ENCODE data around the gene ARHGAP24. TPM values are rescaled to one million over a fixed set of nuclear protein-coding genes. Genes with fewer than 3 reads are reported as not detected.
"Not testable (repeated sequence)": the region's sequence is repeated elsewhere in the genome, so short reads cannot be mapped to it uniquely, and the experiment has no call there.

Gene ARHGAP24
- total RNA-seq, 1 experiment from 2014 or later = 2.1 TPM

DNA sequence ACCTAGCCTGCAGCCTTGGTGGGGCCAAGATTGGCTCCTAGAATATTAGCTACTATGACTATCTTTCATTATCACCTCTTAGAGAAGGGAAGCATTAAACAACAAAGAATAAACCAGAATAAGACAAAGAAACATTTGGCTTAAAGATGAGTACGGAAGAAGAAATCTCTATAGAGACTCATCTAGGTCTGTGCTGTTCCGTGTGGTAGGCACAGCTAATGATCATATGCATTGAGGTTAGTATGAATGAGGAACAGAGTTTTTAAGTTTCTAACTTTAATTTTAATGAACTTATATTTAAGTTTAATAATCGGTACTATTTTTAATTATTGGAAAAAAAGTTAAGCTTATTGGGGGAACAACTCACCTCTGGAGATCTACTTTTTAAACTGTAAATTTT lies 24.6 kb downstream of the ARHGAP24 start:
- DNase-seq (ENCODE audit: low spot score) (no peak), ATAC-seq (no peak)
- no peaks in the 10 kb centered on the region for H3K4me1 Mint-ChIP-seq
- no peak overlapping the region for H3K27ac Mint-ChIP-seq
- no peak overlapping the region for H3K4me3 Mint-ChIP-seq
- ChIA-PET CTCF (no interaction called here), POLR2A (no interaction called here)
- H3K36me3 Mint-ChIP-seq = 0 out of 2 replicates have a peak, but pooled peaks cover 2% of the 10 kb centered on the region
- TF ChIP-seq, protein P1, sequence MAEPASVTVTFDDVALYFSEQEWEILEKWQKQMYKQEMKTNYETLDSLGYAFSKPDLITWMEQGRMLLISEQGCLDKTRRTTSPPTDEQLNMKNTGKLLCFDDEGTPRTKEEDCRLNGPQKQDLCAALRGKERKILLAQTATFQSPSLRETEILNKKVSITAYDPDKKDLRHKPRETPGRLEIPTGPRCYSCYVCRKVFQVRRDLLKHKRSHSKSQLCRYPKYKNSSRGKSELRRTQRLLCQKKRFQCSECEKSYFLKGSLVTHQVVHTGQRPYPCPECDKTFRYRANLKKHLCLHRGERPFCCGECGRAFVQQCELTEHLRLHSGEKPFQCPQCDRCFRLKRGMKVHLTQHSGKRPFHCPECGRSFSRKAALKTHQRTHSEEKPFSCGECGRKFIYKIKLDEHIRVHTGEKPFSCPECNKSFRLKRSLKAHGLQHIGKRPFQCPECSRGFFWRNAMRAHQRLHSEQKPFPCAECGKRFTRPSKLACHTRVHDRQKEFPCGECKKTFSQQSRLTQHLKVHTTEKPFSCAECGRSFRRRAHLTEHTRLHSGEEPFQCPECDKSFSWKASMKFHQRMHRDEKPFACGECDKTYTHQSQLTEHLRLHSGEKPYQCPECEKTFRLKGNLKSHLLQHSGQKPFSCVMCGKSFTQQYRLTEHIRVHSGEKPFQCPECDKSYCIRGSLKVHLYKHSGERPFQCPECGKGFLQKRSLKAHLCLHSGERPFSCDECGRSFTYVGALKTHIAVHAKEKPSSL (CRISPR knock-in tag; conservative IDR thresholded peaks at IDR 0.05) = no peak
- peaks cover 8% of the 10 kb centered on the region for H3K9me3 Mint-ChIP-seq
- H3K27me3 Mint-ChIP-seq (ENCODE audit: low read depth) = no peaks in the 10 kb centered on the region; the same call in 1 of the 2 replicates

DNA sequence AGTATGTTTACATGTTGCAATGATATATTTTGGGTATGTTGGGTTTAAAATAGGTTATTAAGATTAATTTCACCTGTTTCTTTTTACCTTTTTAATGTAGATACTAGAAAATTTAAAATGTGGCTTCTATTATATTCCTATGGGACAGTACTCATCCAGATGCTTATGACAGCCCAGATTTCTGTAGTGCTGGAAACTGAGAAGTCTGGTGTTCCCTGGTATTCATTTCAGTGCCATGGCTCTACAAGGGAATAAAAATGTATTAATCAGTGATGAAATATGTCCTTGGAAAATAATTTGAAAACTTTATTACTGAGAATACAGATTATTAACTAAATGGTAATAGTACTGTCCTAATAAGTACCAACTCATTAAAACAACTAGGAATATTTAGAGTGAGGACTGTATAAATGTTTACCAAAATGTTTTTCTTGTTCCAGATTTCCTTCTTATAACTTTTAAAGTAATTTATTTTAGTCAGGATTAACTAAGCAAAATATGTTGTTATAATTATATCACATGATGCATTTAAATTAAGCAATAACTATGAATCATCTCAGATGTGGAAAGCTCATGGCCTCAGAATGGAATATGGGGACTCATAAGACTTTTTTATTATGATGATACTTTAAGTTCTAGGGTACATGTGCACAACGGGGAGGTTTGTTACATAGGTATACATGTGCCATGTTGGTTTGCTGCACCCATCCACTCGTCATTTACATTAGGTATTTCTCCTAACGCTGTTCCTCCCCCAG lies 25.3 kb downstream of the ARHGAP24 start:
- POLR2A ChIA-PET = no interaction called here
- ATAC-seq = no peak
- H3K36me3 Mint-ChIP-seq = 0 out of 2 replicates have a peak, but pooled peaks cover 2% of the 10 kb centered on the region
- H3K9me3 Mint-ChIP-seq = peaks cover 14% of the 10 kb centered on the region
- no peak overlapping the region for H3K27ac Mint-ChIP-seq
- no peaks in the 10 kb centered on the region; the same call in 1 of the 2 replicates for H3K27me3 Mint-ChIP-seq (ENCODE audit: low read depth)
- CTCF ChIA-PET = no interaction called here
- TF ChIP-seq, protein P2, sequence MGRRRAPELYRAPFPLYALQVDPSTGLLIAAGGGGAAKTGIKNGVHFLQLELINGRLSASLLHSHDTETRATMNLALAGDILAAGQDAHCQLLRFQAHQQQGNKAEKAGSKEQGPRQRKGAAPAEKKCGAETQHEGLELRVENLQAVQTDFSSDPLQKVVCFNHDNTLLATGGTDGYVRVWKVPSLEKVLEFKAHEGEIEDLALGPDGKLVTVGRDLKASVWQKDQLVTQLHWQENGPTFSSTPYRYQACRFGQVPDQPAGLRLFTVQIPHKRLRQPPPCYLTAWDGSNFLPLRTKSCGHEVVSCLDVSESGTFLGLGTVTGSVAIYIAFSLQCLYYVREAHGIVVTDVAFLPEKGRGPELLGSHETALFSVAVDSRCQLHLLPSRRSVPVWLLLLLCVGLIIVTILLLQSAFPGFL (CRISPR knock-in tag; IDR thresholded peaks at IDR 0.05; ENCODE audit: borderline replicate concordance) = no peak
- TF ChIP-seq ZNF416 (CRISPR knock-in tag; IDR thresholded peaks at IDR 0.05) (no peak), ELF4 (CRISPR knock-in tag; IDR thresholded peaks at IDR 0.05; ENCODE audit: low read depth) (no peak), GRHL2 (CRISPR knock-in tag; IDR thresholded peaks at IDR 0.05; ENCODE audit: insufficient replicate concordance, severe bottlenecking) (no peak), GABPB1 (CRISPR knock-in tag; IDR thresholded peaks at IDR 0.05) (no peak), NR2C2 (CRISPR knock-in tag; IDR thresholded peaks at IDR 0.05) (no peak), ZNF263 (CRISPR knock-in tag; IDR thresholded peaks at IDR 0.05; ENCODE audit: low read depth) (no peak), JAZF1 (CRISPR knock-in tag; IDR thresholded peaks at IDR 0.05) (no peak), FOXP1 (CRISPR knock-in tag; IDR thresholded peaks at IDR 0.05; ENCODE audit: borderline replicate concordance) (no peak), ZNF121 (CRISPR knock-in tag; IDR thresholded peaks at IDR 0.05) (no peak)
- TF ChIP-seq, protein P3, sequence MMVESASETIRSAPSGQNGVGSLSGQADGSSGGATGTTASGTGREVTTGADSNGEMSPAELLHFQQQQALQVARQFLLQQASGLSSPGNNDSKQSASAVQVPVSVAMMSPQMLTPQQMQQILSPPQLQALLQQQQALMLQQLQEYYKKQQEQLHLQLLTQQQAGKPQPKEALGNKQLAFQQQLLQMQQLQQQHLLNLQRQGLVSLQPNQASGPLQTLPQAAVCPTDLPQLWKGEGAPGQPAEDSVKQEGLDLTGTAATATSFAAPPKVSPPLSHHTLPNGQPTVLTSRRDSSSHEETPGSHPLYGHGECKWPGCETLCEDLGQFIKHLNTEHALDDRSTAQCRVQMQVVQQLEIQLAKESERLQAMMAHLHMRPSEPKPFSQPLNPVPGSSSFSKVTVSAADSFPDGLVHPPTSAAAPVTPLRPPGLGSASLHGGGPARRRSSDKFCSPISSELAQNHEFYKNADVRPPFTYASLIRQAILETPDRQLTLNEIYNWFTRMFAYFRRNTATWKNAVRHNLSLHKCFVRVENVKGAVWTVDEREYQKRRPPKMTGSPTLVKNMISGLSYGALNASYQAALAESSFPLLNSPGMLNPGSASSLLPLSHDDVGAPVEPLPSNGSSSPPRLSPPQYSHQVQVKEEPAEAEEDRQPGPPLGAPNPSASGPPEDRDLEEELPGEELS (CRISPR knock-in tag; IDR thresholded peaks at IDR 0.05) = no peak
- TF ChIP-seq, protein P4, sequence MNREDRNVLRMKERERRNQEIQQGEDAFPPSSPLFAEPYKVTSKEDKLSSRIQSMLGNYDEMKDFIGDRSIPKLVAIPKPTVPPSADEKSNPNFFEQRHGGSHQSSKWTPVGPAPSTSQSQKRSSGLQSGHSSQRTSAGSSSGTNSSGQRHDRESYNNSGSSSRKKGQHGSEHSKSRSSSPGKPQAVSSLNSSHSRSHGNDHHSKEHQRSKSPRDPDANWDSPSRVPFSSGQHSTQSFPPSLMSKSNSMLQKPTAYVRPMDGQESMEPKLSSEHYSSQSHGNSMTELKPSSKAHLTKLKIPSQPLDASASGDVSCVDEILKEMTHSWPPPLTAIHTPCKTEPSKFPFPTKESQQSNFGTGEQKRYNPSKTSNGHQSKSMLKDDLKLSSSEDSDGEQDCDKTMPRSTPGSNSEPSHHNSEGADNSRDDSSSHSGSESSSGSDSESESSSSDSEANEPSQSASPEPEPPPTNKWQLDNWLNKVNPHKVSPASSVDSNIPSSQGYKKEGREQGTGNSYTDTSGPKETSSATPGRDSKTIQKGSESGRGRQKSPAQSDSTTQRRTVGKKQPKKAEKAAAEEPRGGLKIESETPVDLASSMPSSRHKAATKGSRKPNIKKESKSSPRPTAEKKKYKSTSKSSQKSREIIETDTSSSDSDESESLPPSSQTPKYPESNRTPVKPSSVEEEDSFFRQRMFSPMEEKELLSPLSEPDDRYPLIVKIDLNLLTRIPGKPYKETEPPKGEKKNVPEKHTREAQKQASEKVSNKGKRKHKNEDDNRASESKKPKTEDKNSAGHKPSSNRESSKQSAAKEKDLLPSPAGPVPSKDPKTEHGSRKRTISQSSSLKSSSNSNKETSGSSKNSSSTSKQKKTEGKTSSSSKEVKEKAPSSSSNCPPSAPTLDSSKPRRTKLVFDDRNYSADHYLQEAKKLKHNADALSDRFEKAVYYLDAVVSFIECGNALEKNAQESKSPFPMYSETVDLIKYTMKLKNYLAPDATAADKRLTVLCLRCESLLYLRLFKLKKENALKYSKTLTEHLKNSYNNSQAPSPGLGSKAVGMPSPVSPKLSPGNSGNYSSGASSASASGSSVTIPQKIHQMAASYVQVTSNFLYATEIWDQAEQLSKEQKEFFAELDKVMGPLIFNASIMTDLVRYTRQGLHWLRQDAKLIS (CRISPR knock-in tag; IDR thresholded peaks at IDR 0.05; ENCODE audit: borderline replicate concordance) = no peak
- TF ChIP-seq, protein P5, sequence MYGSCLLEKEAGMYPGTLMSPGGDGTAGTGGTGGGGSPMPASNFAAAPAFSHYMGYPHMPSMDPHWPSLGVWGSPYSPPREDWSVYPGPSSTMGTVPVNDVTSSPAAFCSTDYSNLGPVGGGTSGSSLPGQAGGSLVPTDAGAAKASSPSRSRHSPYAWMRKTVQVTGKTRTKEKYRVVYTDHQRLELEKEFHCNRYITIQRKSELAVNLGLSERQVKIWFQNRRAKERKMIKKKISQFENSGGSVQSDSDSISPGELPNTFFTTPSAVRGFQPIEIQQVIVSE (CRISPR knock-in tag; IDR thresholded peaks at IDR 0.05; ENCODE audit: borderline replicate concordance) = no peak
- no peak for DNase-seq (ENCODE audit: low spot score)
- no peaks in the 10 kb centered on the region for H3K4me1 Mint-ChIP-seq
- H3K4me3 Mint-ChIP-seq = no peak overlapping the region

DNA sequence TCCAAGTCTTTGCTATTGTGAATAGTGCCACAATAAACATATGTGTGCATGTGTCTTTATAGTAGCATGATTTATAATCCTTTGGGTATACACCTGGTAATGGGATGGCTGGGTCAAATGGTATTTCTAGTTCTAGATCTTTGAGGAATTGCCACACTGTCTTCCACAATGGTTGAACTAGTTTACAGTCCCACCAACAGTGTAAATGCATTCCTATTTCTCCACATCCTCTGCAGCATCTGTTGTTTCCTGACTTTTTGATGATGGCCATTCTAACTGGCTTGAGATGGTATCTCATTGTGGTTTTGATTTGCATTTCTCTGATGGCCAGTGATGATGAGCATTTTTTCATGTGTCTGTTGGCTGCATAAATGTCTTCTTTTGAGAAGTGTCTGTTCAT lies 26.2 kb downstream of the ARHGAP24 start:
- H3K36me3 Mint-ChIP-seq; DNase-seq (ENCODE audit: low spot score); ATAC-seq; H3K4me3 Mint-ChIP-seq; POLR2A ChIA-PET; CTCF ChIA-PET; H3K27me3 Mint-ChIP-seq (ENCODE audit: low read depth); H3K4me1 Mint-ChIP-seq; H3K27ac Mint-ChIP-seq: not testable (repeated sequence)
- H3K9me3 Mint-ChIP-seq = peaks cover 22% of the 10 kb centered on the region
